ENCODE results near the gene CD52. TPM values are rescaled to one million over a fixed set of nuclear protein-coding genes. Genes with fewer than 3 reads are reported as not detected.
A peak's percentile ranks its signal among the peaks of the same experiment; 100 is the strongest.

CD52 gene
- total and polyA plus RNA-seq, 2 of the 13 experiments (the other 11 are each of a cell fraction or from before 2014, with no cell fraction given): 0.32 TPM; not detected in 1

DNA sequence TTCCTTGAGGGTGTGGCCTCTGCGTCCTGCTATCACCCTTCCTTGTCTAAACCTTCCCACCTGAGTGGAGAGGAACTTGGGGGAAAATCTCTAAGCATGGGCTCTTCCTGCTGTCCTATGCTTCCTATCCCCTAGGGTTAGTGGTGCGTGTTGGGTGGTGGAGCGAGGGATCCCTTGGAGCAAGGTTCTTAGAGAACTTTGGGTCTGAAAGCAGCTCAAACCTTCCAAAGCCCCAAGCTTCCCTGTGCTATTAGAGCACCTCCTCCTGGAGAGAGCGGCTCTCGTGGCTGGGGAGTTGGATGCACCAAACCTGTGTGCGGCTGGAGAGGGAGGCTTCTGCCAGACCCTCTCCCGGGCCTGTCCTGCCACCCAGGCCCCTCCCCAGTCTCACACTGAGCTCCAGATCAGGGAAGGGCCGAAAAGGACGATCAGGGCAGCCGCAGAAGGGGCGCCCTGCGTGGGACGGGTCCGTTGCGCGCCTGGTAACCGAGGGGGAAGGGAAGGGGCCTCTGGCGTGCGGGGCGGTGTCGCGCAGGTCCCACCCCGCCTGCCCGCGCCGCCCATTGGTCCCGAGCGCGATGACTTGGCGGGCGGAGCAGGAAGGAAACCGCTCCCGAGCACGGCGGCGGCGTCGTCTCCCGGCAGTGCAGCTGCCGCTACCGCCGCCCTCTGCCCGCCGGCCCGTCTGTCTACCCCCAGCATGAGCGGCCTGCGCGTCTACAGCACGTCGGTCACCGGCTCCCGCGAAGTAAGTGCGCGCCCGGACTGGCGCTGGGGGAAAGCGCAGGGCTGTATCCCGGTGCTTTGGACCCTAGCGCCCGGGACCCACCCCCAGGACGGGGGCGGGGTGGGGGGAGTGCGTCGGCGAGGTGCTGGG, 38.1 kb upstream of the CD52 start, which contains the start of gene SH3BGRL3 (continued):
- no peak; the same call in 1 of the 2 replicates for TF ChIP-seq ZSCAN9 (CRISPR knock-in tag; IDR thresholded peaks at IDR 0.05; ENCODE audit: borderline replicate concordance)
- TF ChIP-seq, protein P1, sequence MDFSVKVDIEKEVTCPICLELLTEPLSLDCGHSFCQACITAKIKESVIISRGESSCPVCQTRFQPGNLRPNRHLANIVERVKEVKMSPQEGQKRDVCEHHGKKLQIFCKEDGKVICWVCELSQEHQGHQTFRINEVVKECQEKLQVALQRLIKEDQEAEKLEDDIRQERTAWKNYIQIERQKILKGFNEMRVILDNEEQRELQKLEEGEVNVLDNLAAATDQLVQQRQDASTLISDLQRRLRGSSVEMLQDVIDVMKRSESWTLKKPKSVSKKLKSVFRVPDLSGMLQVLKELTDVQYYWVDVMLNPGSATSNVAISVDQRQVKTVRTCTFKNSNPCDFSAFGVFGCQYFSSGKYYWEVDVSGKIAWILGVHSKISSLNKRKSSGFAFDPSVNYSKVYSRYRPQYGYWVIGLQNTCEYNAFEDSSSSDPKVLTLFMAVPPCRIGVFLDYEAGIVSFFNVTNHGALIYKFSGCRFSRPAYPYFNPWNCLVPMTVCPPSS (IDR thresholded peaks at IDR 0.05): no peak
- TF ChIP-seq AHR (CRISPR knock-in tag; IDR thresholded peaks at IDR 0.05): no peak
- peak; percentile 57 for TF ChIP-seq ZNF746 (CRISPR knock-in tag; IDR thresholded peaks at IDR 0.05)
- no peak for TF ChIP-seq SIN3B (IDR thresholded peaks at IDR 0.05; ENCODE audit: low read length)
- TF ChIP-seq, protein P2, sequence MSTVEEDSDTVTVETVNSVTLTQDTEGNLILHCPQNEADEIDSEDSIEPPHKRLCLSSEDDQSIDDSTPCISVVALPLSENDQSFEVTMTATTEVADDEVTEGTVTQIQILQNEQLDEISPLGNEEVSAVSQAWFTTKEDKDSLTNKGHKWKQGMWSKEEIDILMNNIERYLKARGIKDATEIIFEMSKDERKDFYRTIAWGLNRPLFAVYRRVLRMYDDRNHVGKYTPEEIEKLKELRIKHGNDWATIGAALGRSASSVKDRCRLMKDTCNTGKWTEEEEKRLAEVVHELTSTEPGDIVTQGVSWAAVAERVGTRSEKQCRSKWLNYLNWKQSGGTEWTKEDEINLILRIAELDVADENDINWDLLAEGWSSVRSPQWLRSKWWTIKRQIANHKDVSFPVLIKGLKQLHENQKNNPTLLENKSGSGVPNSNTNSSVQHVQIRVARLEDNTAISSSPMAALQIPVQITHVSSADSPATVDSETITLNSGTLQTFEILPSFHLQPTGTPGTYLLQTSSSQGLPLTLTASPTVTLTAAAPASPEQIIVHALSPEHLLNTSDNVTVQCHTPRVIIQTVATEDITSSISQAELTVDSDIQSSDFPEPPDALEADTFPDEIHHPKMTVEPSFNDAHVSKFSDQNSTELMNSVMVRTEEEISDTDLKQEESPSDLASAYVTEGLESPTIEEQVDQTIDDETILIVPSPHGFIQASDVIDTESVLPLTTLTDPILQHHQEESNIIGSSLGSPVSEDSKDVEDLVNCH (CRISPR knock-in tag; IDR thresholded peaks at IDR 0.05): 0 out of 2 replicates have a peak, but pooled peaks have one; percentile 18
- TF ChIP-seq SUZ12 (IDR thresholded peaks at IDR 0.05; ENCODE audit: low read depth, low read length): no peak
- TF ChIP-seq ZNF747 (CRISPR knock-in tag; IDR thresholded peaks at IDR 0.05; ENCODE audit: borderline replicate concordance): peak; percentile 35; the same call in 1 of the 2 replicates
- peak; percentile 14 for TF ChIP-seq YY1 (IDR thresholded peaks at IDR 0.05; ENCODE audit: insufficient read depth, insufficient replicate concordance, low read depth, low read length)
- TF ChIP-seq ARHGAP35 (CRISPR knock-in tag; IDR thresholded peaks at IDR 0.05; ENCODE audit: borderline replicate concordance): peak; percentile 87; the same call in 1 of the 2 replicates
- no peak for TF ChIP-seq SCMH1 (CRISPR knock-in tag; IDR thresholded peaks at IDR 0.05; ENCODE audit: borderline replicate concordance)
- no peak for TF ChIP-seq NFATC3 (CRISPR knock-in tag; IDR thresholded peaks at IDR 0.05)
- peak; percentile 85; the same call in 1 of the 2 replicates for TF ChIP-seq ZNF790 (CRISPR knock-in tag; IDR thresholded peaks at IDR 0.05; ENCODE audit: borderline replicate concordance)
- TF ChIP-seq PHF8 (CRISPR knock-in tag; IDR thresholded peaks at IDR 0.05): peak; percentile 79
- TF ChIP-seq SAP130 (CRISPR knock-in tag; IDR thresholded peaks at IDR 0.05; ENCODE audit: low read depth): peak; percentile 91
- TF ChIP-seq MEIS1 (CRISPR knock-in tag; IDR thresholded peaks at IDR 0.05; ENCODE audit: borderline replicate concordance): peak; percentile 28; the same call in 1 of the 2 replicates
- no peak; the same call in 1 of the 2 replicates for TF ChIP-seq ZMAT3 (CRISPR knock-in tag; conservative IDR thresholded peaks at IDR 0.05)
- no peak for TF ChIP-seq NFE2 (CRISPR knock-in tag; IDR thresholded peaks at IDR 0.05)
- no peak for TF ChIP-seq ZNF180 (CRISPR knock-in tag; IDR thresholded peaks at IDR 0.05; ENCODE audit: borderline replicate concordance, low read depth)
- TF ChIP-seq HNRNPH1 (optimal IDR thresholded peaks at IDR 0.05; ENCODE audit: low read depth, low read length): no peak
- TF ChIP-seq, protein P3, sequence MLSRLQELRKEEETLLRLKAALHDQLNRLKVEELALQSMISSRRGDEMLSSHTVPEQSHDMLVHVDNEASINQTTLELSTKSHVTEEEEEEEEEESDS (CRISPR knock-in tag; IDR thresholded peaks at IDR 0.05; ENCODE audit: borderline replicate concordance): 0 out of 2 replicates have a peak, but pooled peaks have one; percentile 68
- no peak for TF ChIP-seq HNRNPL (IDR thresholded peaks at IDR 0.05; ENCODE audit: low read depth, low read length)
- TF ChIP-seq, protein P4, sequence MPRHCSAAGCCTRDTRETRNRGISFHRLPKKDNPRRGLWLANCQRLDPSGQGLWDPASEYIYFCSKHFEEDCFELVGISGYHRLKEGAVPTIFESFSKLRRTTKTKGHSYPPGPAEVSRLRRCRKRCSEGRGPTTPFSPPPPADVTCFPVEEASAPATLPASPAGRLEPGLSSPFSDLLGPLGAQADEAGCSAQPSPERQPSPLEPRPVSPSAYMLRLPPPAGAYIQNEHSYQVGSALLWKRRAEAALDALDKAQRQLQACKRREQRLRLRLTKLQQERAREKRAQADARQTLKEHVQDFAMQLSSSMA (CRISPR knock-in tag; IDR thresholded peaks at IDR 0.05): no peak; the same call in none of the 2 replicates
- TF ChIP-seq ZNF382 (CRISPR knock-in tag; IDR thresholded peaks at IDR 0.05; ENCODE audit: borderline replicate concordance): no peak
- 0 out of 2 replicates have a peak, but pooled peaks have one; percentile 28 for TF ChIP-seq KMT2A (CRISPR knock-in tag; IDR thresholded peaks at IDR 0.05)
- peak; percentile 92 for TF ChIP-seq TOPORS (CRISPR knock-in tag; IDR thresholded peaks at IDR 0.05)
- no peak for TF ChIP-seq ZNF629 (CRISPR knock-in tag; conservative IDR thresholded peaks at IDR 0.05)

All from HepG2 (cell line).